Measurements from ENCODE around the gene SYNM.

Gene SYNM

DNA sequence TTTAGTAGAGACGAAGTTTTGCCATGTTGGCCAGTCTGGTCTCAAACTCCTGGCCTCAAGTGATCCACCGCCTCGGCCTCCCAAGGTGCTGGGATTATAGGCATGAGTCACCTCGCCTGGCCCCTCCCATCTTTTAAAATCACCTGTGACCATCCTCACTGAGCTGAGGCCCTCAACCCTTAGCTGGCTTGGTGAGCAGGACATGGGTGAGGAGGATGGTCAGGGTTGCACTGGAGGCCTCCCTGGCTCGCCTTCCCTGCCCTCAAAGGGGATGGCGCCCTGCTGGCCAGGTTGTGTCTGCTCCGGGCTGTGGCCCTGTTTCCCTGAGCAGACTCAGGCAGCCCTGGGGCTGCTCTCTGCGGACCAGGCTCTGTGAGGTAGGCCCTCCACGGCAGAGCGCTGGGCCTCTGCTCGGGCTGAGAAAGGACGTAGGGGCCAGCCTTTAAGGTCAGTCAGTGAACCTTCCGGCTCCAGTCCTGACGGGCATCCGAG is 33.7 kb downstream of the SYNM start:
- CTCF ChIA-PET, result no interaction called here
- no peak for DNase-seq (ENCODE audit: extremely low spot score)
- TF ChIP-seq, protein P1, sequence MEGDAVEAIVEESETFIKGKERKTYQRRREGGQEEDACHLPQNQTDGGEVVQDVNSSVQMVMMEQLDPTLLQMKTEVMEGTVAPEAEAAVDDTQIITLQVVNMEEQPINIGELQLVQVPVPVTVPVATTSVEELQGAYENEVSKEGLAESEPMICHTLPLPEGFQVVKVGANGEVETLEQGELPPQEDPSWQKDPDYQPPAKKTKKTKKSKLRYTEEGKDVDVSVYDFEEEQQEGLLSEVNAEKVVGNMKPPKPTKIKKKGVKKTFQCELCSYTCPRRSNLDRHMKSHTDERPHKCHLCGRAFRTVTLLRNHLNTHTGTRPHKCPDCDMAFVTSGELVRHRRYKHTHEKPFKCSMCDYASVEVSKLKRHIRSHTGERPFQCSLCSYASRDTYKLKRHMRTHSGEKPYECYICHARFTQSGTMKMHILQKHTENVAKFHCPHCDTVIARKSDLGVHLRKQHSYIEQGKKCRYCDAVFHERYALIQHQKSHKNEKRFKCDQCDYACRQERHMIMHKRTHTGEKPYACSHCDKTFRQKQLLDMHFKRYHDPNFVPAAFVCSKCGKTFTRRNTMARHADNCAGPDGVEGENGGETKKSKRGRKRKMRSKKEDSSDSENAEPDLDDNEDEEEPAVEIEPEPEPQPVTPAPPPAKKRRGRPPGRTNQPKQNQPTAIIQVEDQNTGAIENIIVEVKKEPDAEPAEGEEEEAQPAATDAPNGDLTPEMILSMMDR (IDR thresholded peaks at IDR 0.05; ENCODE audit: control extremely low read depth, extremely low read depth, low read depth, missing control alignments), result no peak
- POLR2A ChIA-PET, result no interaction called here

DNA sequence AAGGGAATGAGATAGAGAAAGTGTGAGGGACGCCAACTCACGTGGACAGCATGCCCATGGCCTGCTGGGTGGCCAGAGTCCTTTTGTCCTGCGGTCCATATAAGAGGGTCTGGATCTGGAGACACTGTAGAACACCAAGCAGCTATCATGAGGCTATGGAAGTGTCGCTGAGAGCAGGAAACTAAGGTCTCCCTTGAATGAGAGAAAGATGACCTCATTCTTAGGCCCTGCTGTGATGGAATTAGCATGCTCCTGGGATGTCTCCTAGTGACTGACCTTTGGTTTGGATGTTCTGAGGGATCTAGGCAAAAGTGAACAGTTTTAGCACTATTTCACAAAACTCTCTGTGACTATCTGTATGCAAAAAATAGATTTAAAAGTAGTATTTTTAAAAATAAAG is 34.4 kb downstream of the SYNM start:
- no peak for DNase-seq (ENCODE audit: extremely low spot score)
- ChIA-PET CTCF (no interaction called here), POLR2A (no interaction called here)
- TF ChIP-seq, protein P1 (IDR thresholded peaks at IDR 0.05; ENCODE audit: control extremely low read depth, extremely low read depth, low read depth, missing control alignments), result no peak

DNA sequence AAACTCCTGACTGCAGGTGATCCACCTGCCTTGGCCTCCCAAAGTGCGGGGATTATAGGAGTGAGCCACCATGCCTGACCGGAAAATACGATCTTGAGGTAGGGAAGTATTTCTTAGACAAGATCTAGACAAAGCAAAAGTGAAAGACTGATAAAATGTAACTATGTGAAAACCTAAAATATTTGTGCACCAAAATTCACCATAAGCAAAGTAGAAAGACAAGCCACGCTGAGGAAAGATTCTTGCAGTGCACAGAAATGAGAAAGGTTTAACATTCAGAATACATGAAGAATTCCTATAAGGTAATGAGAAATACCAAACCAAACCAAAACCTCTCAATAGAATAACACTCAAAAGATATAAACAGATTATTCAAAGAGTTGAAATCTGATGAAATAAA is 35.7 kb downstream of the SYNM start:
- ChIA-PET CTCF (no interaction called here), POLR2A (no interaction called here)
- TF ChIP-seq, protein P1 (IDR thresholded peaks at IDR 0.05; ENCODE audit: control extremely low read depth, extremely low read depth, low read depth, missing control alignments), result no peak

DNA sequence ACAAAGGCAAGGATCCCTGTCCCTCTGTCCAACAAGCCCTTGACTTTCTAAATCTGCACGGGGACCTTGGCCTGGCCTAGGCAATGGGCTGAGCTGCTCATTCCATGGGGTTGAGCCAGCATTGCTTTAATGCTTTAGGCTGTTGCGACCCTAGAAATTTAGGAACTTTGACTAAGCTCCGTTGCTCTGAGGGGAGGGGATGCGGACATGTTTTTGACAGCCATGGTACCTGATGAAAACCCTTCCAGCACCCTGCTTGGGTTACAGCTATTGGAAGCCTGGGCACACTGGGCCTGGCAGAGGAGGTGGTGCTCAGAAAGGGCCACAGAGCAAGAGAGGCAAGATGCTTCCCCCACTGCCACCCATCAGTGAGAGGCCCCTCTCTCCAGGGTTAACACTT is 37.1 kb downstream of the SYNM start:
- TF ChIP-seq, protein P1 (IDR thresholded peaks at IDR 0.05; ENCODE audit: control extremely low read depth, extremely low read depth, low read depth, missing control alignments), result no peak
- no peak for DNase-seq (ENCODE audit: extremely low spot score)
- ChIA-PET POLR2A (no interaction called here), CTCF (no interaction called here)

More for the DNA sequence above, 35.7 kb downstream of the SYNM start:
- no peak for DNase-seq (ENCODE audit: extremely low spot score)

DNA sequence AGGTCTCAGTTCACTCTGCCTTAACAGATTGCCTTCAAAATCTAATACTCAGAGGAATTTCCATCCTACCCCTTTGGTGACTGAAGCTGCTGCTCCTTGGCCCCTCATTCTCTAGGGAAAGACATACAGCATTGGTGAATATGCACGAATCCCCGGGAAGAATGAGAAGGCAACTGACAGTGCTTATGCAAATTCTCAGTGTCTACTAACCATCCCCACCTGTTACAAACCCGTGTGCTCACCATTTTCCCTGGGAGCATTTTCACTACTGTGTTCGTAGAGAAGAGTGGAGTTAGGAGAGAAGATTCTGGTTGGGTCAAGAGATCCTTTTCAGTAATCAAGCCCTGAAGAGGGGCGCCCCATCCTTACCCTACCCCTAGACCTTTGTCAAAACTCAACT is 37.7 kb downstream of the SYNM start:
- ChIA-PET POLR2A (no interaction called here), CTCF (interaction anchor here (0.8 kb wide), 1 partner anchor 9 kb away, joined by 3 read pairs; no protein-coding TSS in a partner anchor)
- TF ChIP-seq, protein P1 (IDR thresholded peaks at IDR 0.05; ENCODE audit: control extremely low read depth, extremely low read depth, low read depth, missing control alignments), result no peak
- DNase-seq (ENCODE audit: extremely low spot score), result no peak

DNA sequence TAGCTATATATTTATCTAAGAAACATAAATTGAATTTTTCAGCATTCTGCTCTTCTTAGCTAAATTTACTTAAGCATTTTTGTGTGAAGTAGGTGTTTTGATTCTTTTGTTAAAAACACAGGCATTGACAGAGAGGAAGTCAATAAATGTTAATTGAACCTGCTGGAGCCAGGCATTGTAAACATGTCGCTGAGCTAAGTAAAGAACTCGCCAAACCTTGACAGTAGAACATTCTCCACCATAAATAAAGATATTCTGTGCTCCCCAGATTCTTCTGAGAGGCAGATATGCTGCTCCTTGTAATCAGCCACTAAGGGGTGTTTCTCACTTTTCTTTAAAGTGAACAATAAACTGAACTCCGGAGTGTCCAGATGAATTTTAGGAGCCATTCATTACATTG is 38.4 kb downstream of the SYNM start:
- CTCF ChIA-PET, result interaction anchor here (0.8 kb wide), 1 partner anchor 8 kb away, joined by 3 read pairs; no protein-coding TSS in a partner anchor
- TF ChIP-seq, protein P1 (IDR thresholded peaks at IDR 0.05; ENCODE audit: control extremely low read depth, extremely low read depth, low read depth, missing control alignments), result no peak
- POLR2A ChIA-PET, result no interaction called here
- no peak for DNase-seq (ENCODE audit: extremely low spot score)
